ENCODE results near the gene KRT23.
"Not testable (repeated sequence)": the region's sequence is repeated elsewhere in the genome, so short reads cannot be mapped to it uniquely, and the experiment has no call there.

- not testable (repeated sequence) for TF ChIP-seq EP300 (conservative IDR thresholded peaks at IDR 0.05; ENCODE audit: poor library complexity, severe bottlenecking); CTCF (IDR thresholded peaks at IDR 0.05; ENCODE audit: poor library complexity, severe bottlenecking); POLR2AphosphoS5 (IDR thresholded peaks at IDR 0.05); SMC3 (conservative IDR thresholded peaks at IDR 0.05; ENCODE audit: poor library complexity); RAD21 (conservative IDR thresholded peaks at IDR 0.05); EZH2 (IDR thresholded peaks at IDR 0.05; ENCODE audit: borderline replicate concordance, insufficient read depth, low read length, poor library complexity, severe bottlenecking); TAF1 (IDR thresholded peaks at IDR 0.05; ENCODE audit: low read depth); MXI1 (conservative IDR thresholded peaks at IDR 0.05; ENCODE audit: poor library complexity, severe bottlenecking)
- TF ChIP-seq, protein P1, sequence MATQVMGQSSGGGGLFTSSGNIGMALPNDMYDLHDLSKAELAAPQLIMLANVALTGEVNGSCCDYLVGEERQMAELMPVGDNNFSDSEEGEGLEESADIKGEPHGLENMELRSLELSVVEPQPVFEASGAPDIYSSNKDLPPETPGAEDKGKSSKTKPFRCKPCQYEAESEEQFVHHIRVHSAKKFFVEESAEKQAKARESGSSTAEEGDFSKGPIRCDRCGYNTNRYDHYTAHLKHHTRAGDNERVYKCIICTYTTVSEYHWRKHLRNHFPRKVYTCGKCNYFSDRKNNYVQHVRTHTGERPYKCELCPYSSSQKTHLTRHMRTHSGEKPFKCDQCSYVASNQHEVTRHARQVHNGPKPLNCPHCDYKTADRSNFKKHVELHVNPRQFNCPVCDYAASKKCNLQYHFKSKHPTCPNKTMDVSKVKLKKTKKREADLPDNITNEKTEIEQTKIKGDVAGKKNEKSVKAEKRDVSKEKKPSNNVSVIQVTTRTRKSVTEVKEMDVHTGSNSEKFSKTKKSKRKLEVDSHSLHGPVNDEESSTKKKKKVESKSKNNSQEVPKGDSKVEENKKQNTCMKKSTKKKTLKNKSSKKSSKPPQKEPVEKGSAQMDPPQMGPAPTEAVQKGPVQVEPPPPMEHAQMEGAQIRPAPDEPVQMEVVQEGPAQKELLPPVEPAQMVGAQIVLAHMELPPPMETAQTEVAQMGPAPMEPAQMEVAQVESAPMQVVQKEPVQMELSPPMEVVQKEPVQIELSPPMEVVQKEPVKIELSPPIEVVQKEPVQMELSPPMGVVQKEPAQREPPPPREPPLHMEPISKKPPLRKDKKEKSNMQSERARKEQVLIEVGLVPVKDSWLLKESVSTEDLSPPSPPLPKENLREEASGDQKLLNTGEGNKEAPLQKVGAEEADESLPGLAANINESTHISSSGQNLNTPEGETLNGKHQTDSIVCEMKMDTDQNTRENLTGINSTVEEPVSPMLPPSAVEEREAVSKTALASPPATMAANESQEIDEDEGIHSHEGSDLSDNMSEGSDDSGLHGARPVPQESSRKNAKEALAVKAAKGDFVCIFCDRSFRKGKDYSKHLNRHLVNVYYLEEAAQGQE (IDR thresholded peaks at IDR 0.05; ENCODE audit: borderline replicate concordance): not testable (repeated sequence)
Observed at GRCh38 chr17:40917116-40917515, 20.3 kb downstream of the KRT23 start.

Data from neural cell (in vitro differentiated cells).